HFF-Myc (cell line): ENCODE measurements around the gene LRP2.
"Not testable (repeated sequence)": the region's sequence is repeated elsewhere in the genome, so short reads cannot be mapped to it uniquely, and the experiment has no call there.

Experiments
- DNase-seq: peaks from one replicate; pipeline ENCODE4 v3.0.0-alpha.2; 2011; ENCODE audit warnings: low read depth; ENCODE audit errors: extremely low read depth
- H3K4me3 ChIP-seq: replicated peaks from 2 replicates; pipeline ENCODE4 v1.5.1; 2011; ENCODE audit warnings: low read depth, mild to moderate bottlenecking, control low read depth, low read length
- TF ChIP-seq, protein P1 (sequence below): IDR thresholded peaks from 2 replicates; pipeline ENCODE4 v1.5.1; 2012; ENCODE audit warnings: mild to moderate bottlenecking, low read depth, low read length, control low read depth; ENCODE audit errors: missing control alignments

Gene LRP2

DNA sequence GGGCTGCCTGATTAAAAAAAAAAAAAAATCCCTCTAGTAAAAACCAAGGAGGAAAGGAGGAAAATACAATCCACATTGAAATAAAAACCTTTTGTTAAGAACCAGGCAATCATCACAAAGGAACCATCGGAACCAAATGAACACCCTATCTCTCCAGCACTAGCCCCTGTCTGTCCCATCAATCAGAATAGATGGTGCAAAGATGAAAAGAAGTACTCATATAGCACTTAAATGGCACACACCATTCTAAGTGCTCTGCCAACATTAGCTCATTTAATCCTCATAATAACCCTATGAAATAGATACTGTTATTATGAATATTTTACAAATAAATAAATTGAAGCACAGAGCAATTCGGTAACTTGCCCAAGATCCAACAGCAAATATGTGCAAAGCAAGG is 38.5 kb downstream of the LRP2 start:
- TF ChIP-seq, protein P1, sequence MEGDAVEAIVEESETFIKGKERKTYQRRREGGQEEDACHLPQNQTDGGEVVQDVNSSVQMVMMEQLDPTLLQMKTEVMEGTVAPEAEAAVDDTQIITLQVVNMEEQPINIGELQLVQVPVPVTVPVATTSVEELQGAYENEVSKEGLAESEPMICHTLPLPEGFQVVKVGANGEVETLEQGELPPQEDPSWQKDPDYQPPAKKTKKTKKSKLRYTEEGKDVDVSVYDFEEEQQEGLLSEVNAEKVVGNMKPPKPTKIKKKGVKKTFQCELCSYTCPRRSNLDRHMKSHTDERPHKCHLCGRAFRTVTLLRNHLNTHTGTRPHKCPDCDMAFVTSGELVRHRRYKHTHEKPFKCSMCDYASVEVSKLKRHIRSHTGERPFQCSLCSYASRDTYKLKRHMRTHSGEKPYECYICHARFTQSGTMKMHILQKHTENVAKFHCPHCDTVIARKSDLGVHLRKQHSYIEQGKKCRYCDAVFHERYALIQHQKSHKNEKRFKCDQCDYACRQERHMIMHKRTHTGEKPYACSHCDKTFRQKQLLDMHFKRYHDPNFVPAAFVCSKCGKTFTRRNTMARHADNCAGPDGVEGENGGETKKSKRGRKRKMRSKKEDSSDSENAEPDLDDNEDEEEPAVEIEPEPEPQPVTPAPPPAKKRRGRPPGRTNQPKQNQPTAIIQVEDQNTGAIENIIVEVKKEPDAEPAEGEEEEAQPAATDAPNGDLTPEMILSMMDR = no peak
- no peak overlapping the region for H3K4me3 ChIP-seq
- no peak for DNase-seq

DNA sequence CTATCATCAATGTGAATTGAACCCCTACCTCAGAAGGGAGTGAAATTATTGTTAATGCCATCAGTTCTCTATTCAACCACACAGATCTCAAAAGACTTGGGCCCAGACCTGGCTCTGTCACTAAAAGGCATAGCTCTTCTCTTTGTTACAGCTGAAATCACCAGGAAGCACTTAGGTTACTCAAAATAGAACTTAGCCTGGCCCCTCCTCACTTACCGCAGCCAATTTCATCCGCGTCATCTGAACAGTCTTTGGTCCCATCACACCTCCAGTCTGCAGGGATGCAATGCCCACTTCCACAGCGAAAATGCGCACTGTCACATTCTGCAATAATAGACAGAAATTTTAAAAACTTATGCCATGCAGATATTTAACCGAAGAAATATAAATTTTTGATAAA is 41.8 kb downstream of the LRP2 start:
- no peak for DNase-seq
- TF ChIP-seq, protein P1 = no peak
- no peak overlapping the region for H3K4me3 ChIP-seq

DNA sequence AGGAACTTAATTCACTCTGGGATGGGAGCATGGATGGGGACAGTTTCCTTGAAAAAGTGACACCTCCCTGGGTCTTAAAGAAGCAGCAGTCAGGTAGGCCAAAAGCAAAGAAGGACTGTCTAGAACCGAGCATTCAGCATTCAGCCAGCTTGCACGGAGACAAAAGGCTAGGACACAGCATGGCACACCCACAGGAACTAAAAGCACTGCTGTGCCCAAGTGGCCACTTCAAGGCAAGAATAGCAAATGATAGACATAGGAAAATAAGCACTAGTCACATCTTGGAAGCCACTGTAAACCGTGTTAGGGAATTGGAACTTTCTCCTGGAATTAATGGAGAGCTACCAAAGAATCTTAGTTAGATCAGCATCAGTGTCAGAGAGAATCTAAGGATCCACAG is 47.0 kb downstream of the LRP2 start:
- TF ChIP-seq, protein P1 = no peak
- no peak for DNase-seq
- H3K4me3 ChIP-seq = no peak overlapping the region

DNA sequence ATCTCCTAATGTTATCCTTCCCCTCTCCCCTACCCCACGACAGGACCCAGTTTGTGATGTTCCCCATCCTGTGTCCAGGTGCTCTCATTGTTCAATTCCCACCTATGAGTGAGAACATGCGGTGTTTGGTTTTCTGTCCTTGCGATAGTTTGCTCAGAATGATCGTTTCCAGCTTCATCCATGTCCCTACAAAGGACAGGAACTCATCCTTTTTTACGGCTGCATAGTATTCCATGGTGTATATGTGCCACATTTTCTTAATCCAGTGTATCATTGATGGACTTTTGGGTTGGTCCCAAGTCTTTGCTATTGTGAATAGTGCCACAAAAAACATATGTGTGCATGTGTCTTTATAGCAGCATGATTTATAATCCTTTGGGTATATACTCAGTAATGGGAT is 54.0 kb downstream of the LRP2 start:
- DNase-seq, H3K4me3 ChIP-seq: not testable (repeated sequence)

DNA sequence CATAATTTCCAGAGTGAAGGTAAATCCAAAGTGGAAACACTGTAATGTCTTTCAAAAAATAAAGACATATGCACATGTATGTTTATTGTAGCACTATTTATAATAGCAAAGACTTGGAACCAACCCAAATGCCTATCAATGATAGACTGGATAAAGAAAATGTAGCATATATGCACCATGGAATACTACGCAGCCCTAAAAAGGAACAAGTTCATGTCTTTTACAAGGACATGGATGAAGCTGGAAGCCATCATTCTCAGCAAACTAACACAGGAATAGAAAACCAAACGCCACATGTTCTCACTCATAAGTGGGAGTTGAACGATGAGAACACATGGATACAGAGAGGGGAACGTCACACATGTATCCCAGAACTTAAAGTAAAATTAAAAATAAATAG is 57.6 kb downstream of the LRP2 start:
- H3K4me3 ChIP-seq, DNase-seq: not testable (repeated sequence)

DNA sequence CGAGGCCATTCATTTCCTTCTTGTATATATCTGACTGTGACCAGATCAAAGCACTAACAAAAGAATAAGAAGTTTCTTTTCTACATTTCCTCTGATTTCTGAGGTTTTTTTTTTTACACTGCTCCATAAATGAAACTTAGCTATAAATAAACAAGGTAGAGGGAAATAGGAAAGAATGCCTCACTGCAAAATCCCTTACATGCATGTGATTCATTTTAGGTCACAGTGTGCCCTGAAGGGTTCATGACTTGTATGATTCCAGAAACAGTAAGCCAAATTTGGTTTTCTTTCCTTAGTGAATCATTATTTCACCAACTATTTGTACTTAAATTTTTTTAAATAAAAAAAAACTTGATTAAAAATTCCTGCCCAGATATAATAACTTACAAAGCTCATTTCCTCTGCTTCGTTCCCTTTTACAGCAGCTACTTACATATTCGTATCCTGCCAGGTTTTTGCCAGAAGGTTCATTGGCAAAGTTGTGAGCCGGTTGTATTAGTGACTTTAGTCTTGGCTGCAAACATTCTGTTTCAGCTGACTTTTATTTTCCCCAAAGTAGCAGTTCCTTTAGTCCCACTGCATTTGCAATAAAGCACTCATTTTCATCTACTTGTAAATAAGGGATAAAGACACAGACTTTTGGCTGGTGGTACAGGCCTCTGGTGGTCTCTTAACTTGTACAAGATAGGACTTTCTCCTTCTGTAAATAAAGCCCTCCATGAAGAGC is 58.6 kb downstream of the LRP2 start:
- TF ChIP-seq, protein P1 = no peak
- DNase-seq = no peak
- no peak overlapping the region for H3K4me3 ChIP-seq

DNA sequence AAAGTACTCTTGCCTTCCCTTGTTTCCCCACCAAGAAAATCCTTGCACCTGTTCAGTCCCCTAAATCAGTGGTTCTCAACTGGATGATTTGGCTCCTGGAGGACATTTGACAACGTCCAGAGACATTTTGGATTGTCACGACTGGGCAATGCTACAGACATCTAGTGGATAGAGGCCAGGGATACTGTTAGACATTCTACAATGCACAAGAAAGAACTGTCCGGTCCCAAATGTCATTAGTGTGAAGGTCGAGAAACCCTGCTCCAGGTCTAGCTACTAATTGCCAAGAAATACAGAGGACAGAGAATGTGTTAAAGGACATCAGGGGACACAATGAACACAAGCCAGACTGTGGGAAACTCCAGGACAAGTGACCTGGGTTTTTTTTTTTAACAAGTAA is 60.0 kb downstream of the LRP2 start:
- DNase-seq = no peak
- H3K4me3 ChIP-seq = no peak overlapping the region
- TF ChIP-seq, protein P1 = no peak
